ENCODE measurements around the gene RASGRP4. TPM values are rescaled to one million over a fixed set of nuclear protein-coding genes. Genes with fewer than 3 reads are reported as not detected.

RASGRP4 gene
- total RNA-seq, 2 donors from 2014 or later = 3.6 to 16.9 TPM

- Histone ChIP-seq H3K4me1 (ENCODE audit: control insufficient read depth in 1 of 2, low read depth in 2 of 2) (peaks cover 3 to 30% of the 10 kb centered on the region in 2 donors), H3K4me3 (peak overlapping the region; percentile 85), H3K27me3 (replicated peaks; ENCODE audit: insufficient read depth) (no peaks in the 10 kb centered on the region), H3K36me3 (peaks cover 18% of the 10 kb centered on the region), H3K27ac (peak overlapping the region; percentile 84 to 89), H3K9me3 (no peaks in the 10 kb centered on the region)
- no peak for TF ChIP-seq CTCF (IDR thresholded peaks at IDR 0.05)
- ATAC-seq (ENCODE audit: insufficient number of reproducible peaks, low FRiP score, low read depth) (no peak), DNase-seq (ENCODE audit: low spot score) (no peak)
These were observed 39.0 kb downstream of the RASGRP4 start for GRCh38 chr19:38386971-38387549.

- Histone ChIP-seq H3K9me3 (no peaks in the 10 kb centered on the region), H3K4me1 (ENCODE audit: control insufficient read depth in 1 of 2, low read depth in 2 of 2) (peaks cover 3 to 30% of the 10 kb centered on the region in 2 donors), H3K36me3 (peaks cover 24% of the 10 kb centered on the region), H3K27ac (no peak overlapping the region), H3K27me3 (replicated peaks; ENCODE audit: insufficient read depth) (no peaks in the 10 kb centered on the region), H3K4me3 (peak overlapping the region; percentile 85)
- ATAC-seq (ENCODE audit: insufficient number of reproducible peaks, low FRiP score, low read depth) = no peak
- TF ChIP-seq CTCF (IDR thresholded peaks at IDR 0.05) = no peak
- no peak for DNase-seq (ENCODE audit: low spot score)
These were observed 39.6 kb downstream of the RASGRP4 start for GRCh38 chr19:38386300-38386970.

GRCh38 chr19:38385804-38386257 lies 40.2 kb downstream of the RASGRP4 start:
- peaks cover 30% of the 10 kb centered on the region for H3K36me3 ChIP-seq
- no peak overlapping the region for H3K27ac ChIP-seq
- no peak overlapping the region for H3K4me3 ChIP-seq
- DNase-seq (ENCODE audit: low spot score) = no peak
- no peak for TF ChIP-seq CTCF (IDR thresholded peaks at IDR 0.05)
- ATAC-seq (ENCODE audit: insufficient number of reproducible peaks, low FRiP score, low read depth) = no peak
- peaks cover 3 to 30% of the 10 kb centered on the region in 2 donors for H3K4me1 ChIP-seq (ENCODE audit: control insufficient read depth in 1 of 2, low read depth in 2 of 2)
- H3K9me3 ChIP-seq = no peaks in the 10 kb centered on the region
- no peaks in the 10 kb centered on the region for H3K27me3 ChIP-seq (replicated peaks; ENCODE audit: insufficient read depth)

- DNase-seq (ENCODE audit: low spot score) (no peak), ATAC-seq (ENCODE audit: insufficient number of reproducible peaks, low FRiP score, low read depth) (no peak)
- Histone ChIP-seq H3K4me1 (ENCODE audit: control insufficient read depth in 1 of 2, low read depth in 2 of 2) (peaks cover 3 to 29% of the 10 kb centered on the region in 2 donors), H3K27me3 (replicated peaks; ENCODE audit: insufficient read depth) (no peaks in the 10 kb centered on the region), H3K36me3 (peaks cover 34% of the 10 kb centered on the region), H3K9me3 (no peaks in the 10 kb centered on the region), H3K4me3 (no peak overlapping the region), H3K27ac (no peak overlapping the region)
- TF ChIP-seq CTCF (IDR thresholded peaks at IDR 0.05) = no peak
These were observed 40.8 kb downstream of the RASGRP4 start for GRCh38 chr19:38385057-38385803.

Data from thoracic aorta (tissue), 2 donors.